HepG2 (cell line): ENCODE data around the gene PRDM10. TPM values are rescaled to one million over a fixed set of nuclear protein-coding genes. Genes with fewer than 3 reads are reported as not detected.

Source experiments
- ATAC-seq: fragments of 200-7000 bp; cut with Tn5 transposase; 3 replicates; pipeline ENCODE4 v1.9.1; 2020; ENCODE audit warnings: mild to moderate bottlenecking, moderate library complexity
- BruUV-seq: library from RNA; stranded (reverse); fragments of 400-500 nt; replicated peaks from 2 replicates; lab custom pipeline; 2021; lab: Mats Ljungman, UMichigan
- CTCF ChIA-PET: fragments of 300-600 bp; formaldehyde crosslinking; extraction: SDS; loops from one replicate; lab custom pipeline; 2021; ENCODE audit warnings: low total read pairs, inconsistent platforms, low intra/inter-chr PET ratio; lab: Yijun Ruan, JAX
- POLR2A ChIA-PET: fragments of 350-600 bp; sonication (Branson Sonifier 250); formaldehyde crosslinking; loops from one replicate; lab custom pipeline; 2020; ENCODE audit warnings: antibody characterized with exemption, inconsistent platforms; lab: Yijun Ruan, JAX
- DNase-seq: peaks from one replicate; pipeline ENCODE4 v3.0.0-alpha.2; 2015; ENCODE audit warnings: low spot score
- FAIRE-seq: peaks from 3 replicates; lab custom pipeline; 2011; peaks lifted over from hg19 to GRCh38; lab: Jason Lieb, UNC
- H2AFZ ChIP-seq: one replicate; pipeline ENCODE4 v1.6.1; 2011; ENCODE audit warnings: low read length, inconsistent platforms
- H3K27ac ChIP-seq: fragments of 300-600 bp; 3 replicates; pipeline ENCODE4 v1.8.0; 2011; ENCODE audit warnings: mixed run types, mild to moderate bottlenecking, mixed read lengths, low read length, inconsistent platforms; ENCODE audit not compliant: insufficient read depth; ENCODE audit errors: extremely low read length
- H3K27me3 ChIP-seq, 2 experiments: fragments of 200-600 bp in 1 of 2; 2 replicates in 1 of 2; 3 replicates in 1 of 2; pipeline versions ENCODE4 v1.6.0 to v1.8.0; 2011; ENCODE audit warnings: low read length in 2 of 2, mild to moderate bottlenecking in 2 of 2, moderate library complexity in 2 of 2, inconsistent platforms in 1 of 2; ENCODE audit not compliant: insufficient read depth in 2 of 2, control insufficient read depth in 1 of 2
- H3K36me3 ChIP-seq, 2 experiments: fragments of 200-600 bp in 1 of 2; replicated peaks in 1 of 2; 2 replicates in 1 of 2; 3 replicates in 1 of 2; pipeline versions ENCODE4 v1.5.1 to v1.8.0; 2011; ENCODE audit warnings: low read length in 2 of 2, inconsistent platforms in 1 of 2; ENCODE audit not compliant: insufficient read depth in 2 of 2, control insufficient read depth in 1 of 2
- H3K4me1 ChIP-seq: 2 replicates; pipeline ENCODE4 v1.5.1; 2012; ENCODE audit warnings: low read length, inconsistent platforms; ENCODE audit not compliant: insufficient read depth
- H3K4me2 ChIP-seq: 2 replicates; pipeline ENCODE4 v1.6.0; 2011; ENCODE audit warnings: low read depth, low read length, inconsistent platforms
- H3K4me3 ChIP-seq, 3 experiments: fragments of 200-600 bp in 1 of 3; sonication (generic), shearing (Covaris generic) in 1 of 3; replicated peaks in 1 of 3; 2 replicates each; pipeline ENCODE4 v1.5.1; 2011 to 2016; ENCODE audit warnings: low read length in 3 of 3, inconsistent platforms in 2 of 3, low read depth in 2 of 3, mild to moderate bottlenecking in 2 of 3, control low read depth in 1 of 3, mixed read lengths in 1 of 3; ENCODE audit not compliant: insufficient read depth in 1 of 3
- H3K79me2 ChIP-seq: one replicate; pipeline ENCODE4 v1.6.1; 2011; ENCODE audit warnings: low read length, inconsistent platforms; ENCODE audit not compliant: insufficient read depth
- H3K9ac ChIP-seq: 2 replicates; pipeline ENCODE4 v1.6.0; 2011; ENCODE audit warnings: mild to moderate bottlenecking, low read depth, low read length, inconsistent platforms; ENCODE audit not compliant: insufficient read depth
- H3K9me3 ChIP-seq: 2 replicates; pipeline ENCODE4 v1.5.1; 2012; ENCODE audit warnings: mild to moderate bottlenecking, low read length
- H4K20me1 ChIP-seq: 2 replicates; pipeline ENCODE4 v1.6.0; 2011; ENCODE audit warnings: inconsistent platforms, mild to moderate bottlenecking, low read length, moderate library complexity; ENCODE audit not compliant: insufficient read depth
- ATF7-NPFF ChIP-seq: sonication (generic); formaldehyde crosslinking; IDR thresholded peaks from 2 replicates; pipeline ENCODE4 v1.8.1; 2023; ENCODE audit warnings: mild to moderate bottlenecking, low read depth, missing genetic modification reagents, moderate library complexity
- KMT2A ChIP-seq: sonication (generic); formaldehyde crosslinking; IDR thresholded peaks from 2 replicates; pipeline ENCODE4 v1.4.0; 2020; ENCODE audit warnings: missing genetic modification reagents
- MED1 ChIP-seq: sonication (generic); formaldehyde crosslinking; IDR thresholded peaks from 2 replicates; pipeline ENCODE4 v1.4.0; 2020; ENCODE audit warnings: missing genetic modification reagents
- NCOA2 ChIP-seq: sonication (generic); formaldehyde crosslinking; IDR thresholded peaks from 2 replicates; pipeline ENCODE4 v1.8.0; 2022; ENCODE audit warnings: inconsistent platforms
- NR2C2 ChIP-seq: sonication (generic); formaldehyde crosslinking; IDR thresholded peaks from 2 replicates; pipeline ENCODE4 v1.4.0; 2020; ENCODE audit warnings: missing genetic modification reagents, mild to moderate bottlenecking, moderate library complexity, borderline replicate concordance
- PAWR ChIP-seq: sonication (generic); formaldehyde crosslinking; IDR thresholded peaks from 2 replicates; pipeline ENCODE4 v1.4.0; 2020; ENCODE audit warnings: missing genetic modification reagents, mild to moderate bottlenecking, borderline replicate concordance
- RAD51 ChIP-seq: fragments of 450-650 bp; IDR thresholded peaks from 2 replicates; pipeline ENCODE4 v1.6.1; 2016; ENCODE audit warnings: borderline replicate concordance
- SETDB1 ChIP-seq: sonication (generic); formaldehyde crosslinking; IDR thresholded peaks from 2 replicates; pipeline ENCODE4 v1.5.1; 2020; ENCODE audit warnings: missing genetic modification reagents, mild to moderate bottlenecking, borderline replicate concordance
- ZNF138 ChIP-seq: sonication (generic); formaldehyde crosslinking; IDR thresholded peaks from 2 replicates; pipeline ENCODE4 v1.5.0; 2020; ENCODE audit warnings: mild to moderate bottlenecking, low read depth, missing genetic modification reagents
- ZNF430 ChIP-seq: sonication (generic); formaldehyde crosslinking; IDR thresholded peaks from 2 replicates; pipeline ENCODE4 v1.9.0; 2021; ENCODE audit warnings: mild to moderate bottlenecking, missing genetic modification reagents
- ZNF496 ChIP-seq: sonication (generic); formaldehyde crosslinking; IDR thresholded peaks from 2 replicates; pipeline ENCODE4 v1.8.1; 2023; ENCODE audit warnings: mild to moderate bottlenecking, moderate library complexity, missing genetic modification reagents; ENCODE audit not compliant: insufficient replicate concordance
- ZNF572 ChIP-seq: sonication (generic); formaldehyde crosslinking; IDR thresholded peaks from 2 replicates; pipeline ENCODE4 v1.5.1; 2020; ENCODE audit warnings: mild to moderate bottlenecking, missing genetic modification reagents
- WGBS: methylation state at CpG from one replicate; pipeline ENCODE4 v1.1.6; 2017; ENCODE audit warnings: low lambda C conversion rate; 5-methylcytosine and 5-hydroxymethylcytosine counted together
- in situ Hi-C: cut with HindIII; loops from 2 replicates; pipeline ENCODE4 v1.10.0; 2017; ENCODE audit warnings: low pct_unique_long_range_greater_than_20kb; ENCODE audit not compliant: extremely low pct_ligation_motif_present
- intact Hi-C: fragments of 100-400 bp; cut with micrococcal nuclease; formaldehyde crosslinking; loops from one replicate; pipeline ENCODE4 v1.10.0; 2022; ENCODE audit not compliant: unreplicated experiment
- polyA plus RNA-seq, 8 experiments: library from polyadenylated mRNA; depleted of rRNA in 3 of 8; stranded (reverse) in 7 of 8; unstranded in 1 of 8; fragments of >200 nt; fragmentation: Illumina TruSeq in 4 of 8; extraction: Trizol in 4 of 8; gene quantifications; 2 replicates each; pipeline versions ENCODE4 v1.2.1 to v1.2.3, GENCODE V29; 2011 to 2016; ENCODE audit warnings: low read depth in 4 of 8, missing spikeins in 1 of 8, mixed read lengths in 1 of 8; ENCODE audit not compliant: insufficient read depth in 1 of 8
- total RNA-seq, 5 experiments: library from RNA; depleted of rRNA; stranded (reverse); fragments of >200 nt; fragmentation: Illumina TruSeq; extraction: Trizol; gene quantifications; 2 replicates each; pipeline ENCODE4 v1.2.3, GENCODE V29; 2016; ENCODE audit warnings: low read depth in 1 of 5
- TF ChIP-seq, protein P1 (sequence below): sonication (generic); formaldehyde crosslinking; IDR thresholded peaks from 2 replicates; pipeline ENCODE4 v1.8.0; 2022; ENCODE audit warnings: missing genetic modification reagents, mild to moderate bottlenecking, inconsistent platforms, borderline replicate concordance
- TF ChIP-seq, protein P2 (sequence below): sonication (generic); formaldehyde crosslinking; IDR thresholded peaks from 2 replicates; pipeline ENCODE4 v1.4.0; 2020; ENCODE audit warnings: missing genetic modification reagents, mild to moderate bottlenecking, borderline replicate concordance

Gene PRDM10
- total and polyA plus RNA-seq, 2 of the 13 experiments (the other 11 are each of a cell fraction or from before 2014, with no cell fraction given) = 5.7 to 5.8 TPM

DNA sequence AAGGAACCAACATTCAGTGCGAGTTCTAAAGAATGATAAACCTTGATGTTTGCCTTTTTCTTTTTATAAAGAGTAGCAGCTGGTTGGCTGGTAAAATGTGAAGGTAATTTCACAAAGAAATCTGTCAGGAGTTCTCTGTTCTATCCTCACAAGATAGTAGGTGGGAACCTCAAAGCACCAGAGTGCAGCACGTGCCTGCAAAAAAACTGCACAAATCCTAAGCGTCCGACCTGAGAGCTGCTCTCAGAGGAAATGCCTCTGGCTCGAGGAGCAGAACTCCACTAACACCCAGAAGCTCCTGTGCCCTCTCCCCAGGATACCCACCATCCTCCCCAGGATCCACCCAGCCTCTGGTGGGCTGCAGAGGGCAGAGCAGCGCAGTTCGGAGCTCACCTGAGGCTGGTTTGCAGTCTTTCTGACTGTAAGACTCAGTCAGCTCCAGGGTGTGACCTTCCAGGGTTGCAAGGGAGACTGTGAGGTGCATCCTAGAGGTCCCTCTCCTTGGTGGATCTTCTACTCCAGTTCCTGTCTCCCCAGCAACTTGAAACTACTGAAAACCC is 23.5 kb downstream of the PRDM10 start:
- no peaks in the 10 kb centered on the region for H3K79me2 ChIP-seq
- peak; percentile 32; the same call in 2 of the 3 replicates for ATAC-seq
- CTCF ChIA-PET = no interaction called here
- no TSS peak for BruUV-seq
- H2AFZ ChIP-seq = no peak overlapping the region
- no peaks in the 10 kb centered on the region for H3K36me3 ChIP-seq
- intact Hi-C loops = no loop called here
- H3K9ac ChIP-seq = no peak overlapping the region
- POLR2A ChIA-PET = no interaction called here
- no peak for DNase-seq
- no peak overlapping the region for H3K4me2 ChIP-seq
- FAIRE-seq = no peak
- no peaks in the 10 kb centered on the region for H4K20me1 ChIP-seq
- in situ Hi-C loops = no loop called here
- no peaks in the 10 kb centered on the region for H3K9me3 ChIP-seq
- H3K27ac ChIP-seq = no peak overlapping the region
- H3K4me1 ChIP-seq = peaks cover 21% of the 10 kb centered on the region
- 86% methylated on average over 6 of the region's 7 CpGs for WGBS
- no peaks in the 10 kb centered on the region for H3K27me3 ChIP-seq
- H3K4me3 ChIP-seq = no peak overlapping the region
- TF ChIP-seq ZNF138 (CRISPR knock-in tag) = no peak
- no peak for TF ChIP-seq NR2C2 (CRISPR knock-in tag)
- TF ChIP-seq ZNF430 (CRISPR knock-in tag) = no peak
- TF ChIP-seq, protein P1, sequence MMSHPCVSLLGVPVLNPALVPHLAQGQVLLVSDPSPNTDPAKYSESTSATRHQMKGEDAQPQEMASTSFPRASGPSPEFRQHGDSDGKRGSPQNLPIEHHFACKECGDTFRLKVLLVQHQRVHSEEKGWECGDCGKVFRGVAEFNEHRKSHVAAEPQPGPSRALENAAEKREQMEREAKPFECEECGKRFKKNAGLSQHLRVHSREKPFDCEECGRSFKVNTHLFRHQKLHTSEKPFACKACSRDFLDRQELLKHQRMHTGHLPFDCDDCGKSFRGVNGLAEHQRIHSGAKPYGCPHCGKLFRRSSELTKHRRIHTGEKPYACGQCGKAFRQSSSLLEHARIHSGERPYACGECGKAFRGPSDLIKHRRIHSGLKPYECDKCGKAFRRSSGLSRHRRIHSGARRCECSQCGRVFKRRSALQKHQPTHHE (CRISPR knock-in tag) = no peak
- TF ChIP-seq KMT2A (CRISPR knock-in tag) = no peak
- no peak for TF ChIP-seq ZNF572 (CRISPR knock-in tag)
- TF ChIP-seq, protein P2, sequence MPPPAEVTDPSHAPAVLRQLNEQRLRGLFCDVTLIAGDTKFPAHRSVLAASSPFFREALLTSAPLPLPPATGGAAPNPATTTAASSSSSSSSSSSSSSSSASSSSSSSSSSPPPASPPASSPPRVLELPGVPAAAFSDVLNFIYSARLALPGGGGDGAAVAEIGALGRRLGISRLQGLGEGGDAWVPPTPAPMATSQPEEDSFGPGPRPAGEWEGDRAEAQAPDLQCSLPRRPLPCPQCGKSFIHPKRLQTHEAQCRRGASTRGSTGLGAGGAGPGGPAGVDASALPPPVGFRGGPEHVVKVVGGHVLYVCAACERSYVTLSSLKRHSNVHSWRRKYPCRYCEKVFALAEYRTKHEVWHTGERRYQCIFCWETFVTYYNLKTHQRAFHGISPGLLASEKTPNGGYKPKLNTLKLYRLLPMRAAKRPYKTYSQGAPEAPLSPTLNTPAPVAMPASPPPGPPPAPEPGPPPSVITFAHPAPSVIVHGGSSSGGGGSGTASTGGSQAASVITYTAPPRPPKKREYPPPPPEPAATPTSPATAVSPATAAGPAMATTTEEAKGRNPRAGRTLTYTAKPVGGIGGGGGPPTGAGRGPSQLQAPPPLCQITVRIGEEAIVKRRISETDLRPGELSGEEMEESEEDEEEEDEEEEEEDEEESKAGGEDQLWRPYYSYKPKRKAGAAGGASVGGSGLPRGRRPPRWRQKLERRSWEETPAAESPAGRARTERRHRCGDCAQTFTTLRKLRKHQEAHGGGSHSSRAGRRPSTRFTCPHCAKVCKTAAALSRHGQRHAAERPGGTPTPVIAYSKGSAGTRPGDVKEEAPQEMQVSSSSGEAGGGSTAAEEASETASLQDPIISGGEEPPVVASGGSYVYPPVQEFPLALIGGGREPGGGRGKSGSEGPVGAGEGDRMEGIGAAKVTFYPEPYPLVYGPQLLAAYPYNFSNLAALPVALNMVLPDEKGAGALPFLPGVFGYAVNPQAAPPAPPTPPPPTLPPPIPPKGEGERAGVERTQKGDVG (CRISPR knock-in tag) = no peak
- no peak for TF ChIP-seq RAD51
- TF ChIP-seq ZNF496 (CRISPR knock-in tag) = no peak
- TF ChIP-seq ATF7-NPFF (CRISPR knock-in tag) = no peak
- TF ChIP-seq MED1 = no peak
- no peak for TF ChIP-seq NCOA2 (CRISPR knock-in tag)
- no peak for TF ChIP-seq SETDB1 (CRISPR knock-in tag)
- TF ChIP-seq PAWR (CRISPR knock-in tag) = no peak
